NOMO-1 (cell line): Measurements from ENCODE around the gene M1AP.

ENCODE experiments used
- DNase-seq, 2 experiments: peaks; one replicate each; lab custom pipeline; 2025; ENCODE audit not compliant: unreplicated experiment in 2 of 2; lab: John Stamatoyannopoulos, UW

Gene M1AP

DNA sequence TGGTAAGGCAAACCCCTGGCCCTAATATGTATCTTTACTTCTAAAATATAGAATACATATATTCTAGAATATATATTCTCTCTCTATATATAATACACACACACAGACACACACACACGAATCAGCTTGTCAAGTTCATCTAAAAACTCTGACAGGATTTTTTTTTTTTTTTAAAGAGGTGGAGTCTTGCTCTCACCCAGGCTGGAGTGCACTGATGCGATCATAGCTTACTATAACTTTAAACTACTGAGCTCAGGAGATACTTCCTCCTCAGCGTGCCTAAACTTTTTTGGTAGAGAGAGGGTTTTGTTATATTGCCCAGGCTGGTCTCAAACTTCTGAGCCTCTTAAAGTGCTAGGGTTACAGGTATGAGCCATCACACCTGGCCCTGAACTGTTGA lies 48.5 kb downstream of the M1AP start:
- DNase-seq, result no peak

DNA sequence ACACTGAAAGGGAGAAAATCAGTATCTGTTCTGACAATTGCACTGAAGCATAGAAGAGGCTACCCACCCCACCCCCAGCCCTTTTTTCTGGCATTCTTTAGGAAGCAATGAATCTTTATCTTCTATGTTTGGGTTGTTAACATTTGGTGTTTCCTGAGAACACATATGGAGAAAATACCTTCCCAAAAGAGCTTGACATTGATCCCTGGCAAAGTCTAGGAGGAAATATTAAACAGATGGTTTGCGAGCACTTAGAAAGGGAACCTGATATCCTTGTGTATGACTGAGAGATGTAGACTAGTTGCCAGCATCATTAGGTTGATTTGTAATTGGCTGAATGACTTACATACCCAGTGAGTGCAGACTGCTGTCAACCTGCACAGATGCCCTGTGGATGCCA lies 50.7 kb downstream of the M1AP start:
- no peak for DNase-seq

- no peak for DNase-seq
These were observed 51.5 kb downstream of the M1AP start for GRCh38 chr2:74596584-74596983.

DNA sequence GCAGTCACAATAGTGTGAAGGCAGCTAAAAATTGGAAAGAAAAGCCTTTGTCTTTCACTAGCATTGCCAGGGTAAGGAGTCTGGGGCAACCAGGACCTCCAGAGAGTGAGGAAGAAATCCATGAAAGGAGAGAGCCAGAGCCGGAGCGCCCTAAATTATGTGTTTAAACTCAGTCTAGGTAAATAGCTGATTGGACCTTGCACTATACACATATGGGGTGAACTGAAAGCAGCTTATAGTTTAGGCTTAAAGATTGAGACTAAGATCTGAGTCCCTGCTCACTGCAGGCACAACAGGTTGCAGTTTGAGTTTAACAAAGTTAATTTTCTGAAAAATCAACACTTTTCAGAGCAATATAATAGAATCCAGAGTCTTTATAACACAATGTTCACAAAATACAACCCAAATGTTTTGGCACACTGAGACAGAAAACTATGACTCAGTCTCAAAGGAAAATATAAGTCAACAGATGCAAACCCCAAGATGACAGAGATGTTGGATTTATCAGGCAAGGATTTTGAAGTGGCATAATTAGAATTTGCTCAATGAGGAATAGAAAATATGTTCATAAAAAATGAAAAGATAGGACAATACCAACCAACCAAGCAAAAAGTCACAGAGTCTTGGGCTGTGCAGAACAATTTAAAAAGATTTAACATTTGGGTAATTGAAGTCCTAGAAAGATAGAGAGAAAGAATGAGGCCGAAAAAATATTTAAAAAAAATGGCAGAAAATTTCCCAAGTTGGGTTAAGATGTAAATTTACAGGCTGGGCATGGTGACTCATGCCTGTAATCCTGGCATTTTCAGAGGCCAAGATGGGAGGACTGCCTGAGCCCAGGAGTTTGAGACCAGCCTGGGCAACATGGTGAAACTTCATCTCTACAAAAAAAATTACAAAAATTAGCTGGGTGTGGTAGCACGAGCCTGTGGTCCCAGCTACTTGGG lies 54.0 kb downstream of the M1AP start:
- DNase-seq, result no peak

DNA sequence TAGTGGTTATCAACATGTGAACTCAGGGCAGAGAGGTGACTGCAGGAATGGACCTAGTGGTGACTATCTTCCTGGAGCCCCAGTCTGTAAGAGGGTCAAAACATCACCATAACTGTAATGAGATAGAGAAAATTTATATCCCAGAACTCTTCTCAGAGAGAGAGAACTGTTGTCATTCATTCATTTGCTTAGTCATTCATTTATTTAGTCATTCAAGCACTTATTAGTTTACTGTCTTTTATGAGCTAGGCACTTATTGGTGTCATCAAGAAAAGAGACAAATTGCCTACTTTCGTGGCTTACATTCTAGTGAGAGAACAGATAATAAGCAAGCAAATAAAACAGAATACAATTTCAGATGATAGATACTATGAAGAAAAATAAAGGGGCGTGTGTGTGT lies 59.5 kb downstream of the M1AP start:
- no peak for DNase-seq

- peak; percentile 60 to 72 for DNase-seq
These were observed 60.4 kb downstream of the M1AP start for GRCh38 chr2:74587664-74588277.

DNA sequence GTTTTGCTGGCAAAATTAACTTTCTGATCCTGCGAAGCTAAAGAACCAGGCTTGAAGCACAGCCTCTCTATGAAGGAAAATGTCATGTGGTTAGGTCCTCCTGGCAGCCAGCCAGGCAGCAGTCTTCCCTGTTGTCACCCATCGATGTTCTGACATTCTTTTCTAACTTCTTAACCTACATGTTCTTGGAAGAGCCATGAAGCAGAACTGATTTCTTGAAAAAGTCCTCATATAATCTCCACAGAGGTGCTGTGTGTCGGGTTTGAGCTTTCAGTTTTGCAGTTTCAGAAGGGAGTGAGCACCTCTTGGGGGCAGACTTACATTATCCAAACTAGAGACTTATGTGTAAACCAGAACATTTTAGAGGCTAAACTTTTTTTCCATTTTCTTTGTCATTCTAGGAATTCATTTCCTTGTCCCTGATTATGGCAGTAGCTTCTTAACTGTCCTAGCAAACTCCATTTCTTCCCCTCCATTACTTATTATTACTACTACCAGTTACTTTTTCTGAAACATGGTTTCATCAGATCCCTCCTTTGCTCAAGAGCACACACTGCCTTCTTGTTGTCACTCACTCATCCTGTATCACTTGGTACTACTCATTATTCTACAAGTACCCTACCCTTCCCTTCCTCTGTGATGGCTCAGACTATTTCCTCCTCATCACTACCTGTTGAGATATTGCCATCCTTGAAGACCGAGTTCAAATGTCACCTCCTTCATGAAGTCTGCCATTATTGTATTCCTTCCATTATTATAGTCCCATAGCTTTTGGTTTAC lies 62.5 kb downstream of the M1AP start:
- no peak for DNase-seq

- peak in 1 of 2 experiments; percentile 13 for DNase-seq
These were observed 64.0 kb downstream of the M1AP start for GRCh38 chr2:74584088-74584645.

- DNase-seq, result no peak
These were observed 64.6 kb downstream of the M1AP start for GRCh38 chr2:74583504-74583903.

GRCh38 chr2:74582184-74582583 lies 65.9 kb downstream of the M1AP start:
- DNase-seq, result no peak

DNA sequence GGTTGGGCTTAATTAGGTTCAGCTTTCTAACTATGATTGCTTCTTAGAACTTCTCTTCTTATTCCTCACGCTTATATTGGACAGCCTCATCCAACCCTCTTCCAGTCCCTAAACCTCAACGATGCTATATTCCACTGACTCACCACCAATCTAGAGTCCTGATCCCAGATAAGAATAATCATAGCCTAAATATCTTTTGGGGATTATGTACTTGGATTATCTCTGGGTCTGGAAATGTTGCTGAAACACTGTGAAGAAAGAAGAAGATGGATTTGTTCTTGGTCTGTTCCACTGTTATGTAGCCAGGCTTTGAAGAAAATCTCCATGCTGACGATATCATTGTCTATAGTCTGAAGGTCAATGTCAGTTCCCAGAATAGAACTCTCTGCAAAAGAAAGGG lies 66.7 kb downstream of the M1AP start:
- DNase-seq, result no peak

DNA sequence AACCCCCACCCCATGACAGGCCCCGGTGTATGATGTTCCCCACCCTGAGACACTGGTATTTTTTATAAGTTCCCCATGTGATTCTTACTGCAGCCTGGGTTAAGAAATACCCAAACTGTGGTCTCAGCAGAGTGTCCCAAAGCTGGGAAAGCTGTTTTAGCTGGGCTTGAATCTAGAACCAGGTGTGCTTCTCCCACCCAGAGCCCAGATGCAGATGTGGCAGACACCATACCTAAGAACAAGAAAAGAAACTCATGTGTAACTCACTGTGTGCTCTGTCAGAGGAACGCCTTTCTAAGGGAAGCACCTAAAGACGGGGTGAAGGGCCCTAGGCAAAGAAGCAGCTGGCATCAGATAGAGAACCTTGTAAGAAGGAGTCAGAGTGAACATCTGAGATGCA lies 69.7 kb downstream of the M1AP start:
- DNase-seq, result no peak

GRCh38 chr2:74577448-74577847 lies 70.7 kb downstream of the M1AP start:
- peak; percentile 57 to 68 for DNase-seq

DNA sequence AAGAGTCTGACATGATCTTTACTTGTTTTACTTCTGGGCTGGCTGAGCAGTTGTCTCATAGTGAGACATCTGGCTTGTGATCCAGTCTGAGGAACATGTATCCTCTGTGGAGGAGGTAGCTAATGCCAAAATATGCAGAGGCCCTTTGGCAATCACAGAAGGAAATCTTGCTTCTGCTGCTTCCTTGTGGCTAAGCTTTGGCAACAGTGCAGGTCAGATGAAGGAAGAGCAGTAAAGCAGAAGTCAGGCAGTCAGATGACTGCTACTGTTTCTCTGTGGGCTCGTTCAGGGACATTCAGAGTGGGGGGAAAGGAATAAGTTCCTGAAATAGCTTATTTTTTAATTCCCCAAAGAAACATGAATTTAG lies 71.3 kb downstream of the M1AP start:
- DNase-seq, result peak; percentile 89 to 95

GRCh38 chr2:74576211-74576862 lies 71.8 kb downstream of the M1AP start:
- no peak for DNase-seq

- DNase-seq, result no peak
These were observed 72.8 kb downstream of the M1AP start for GRCh38 chr2:74575320-74575719.

DNA sequence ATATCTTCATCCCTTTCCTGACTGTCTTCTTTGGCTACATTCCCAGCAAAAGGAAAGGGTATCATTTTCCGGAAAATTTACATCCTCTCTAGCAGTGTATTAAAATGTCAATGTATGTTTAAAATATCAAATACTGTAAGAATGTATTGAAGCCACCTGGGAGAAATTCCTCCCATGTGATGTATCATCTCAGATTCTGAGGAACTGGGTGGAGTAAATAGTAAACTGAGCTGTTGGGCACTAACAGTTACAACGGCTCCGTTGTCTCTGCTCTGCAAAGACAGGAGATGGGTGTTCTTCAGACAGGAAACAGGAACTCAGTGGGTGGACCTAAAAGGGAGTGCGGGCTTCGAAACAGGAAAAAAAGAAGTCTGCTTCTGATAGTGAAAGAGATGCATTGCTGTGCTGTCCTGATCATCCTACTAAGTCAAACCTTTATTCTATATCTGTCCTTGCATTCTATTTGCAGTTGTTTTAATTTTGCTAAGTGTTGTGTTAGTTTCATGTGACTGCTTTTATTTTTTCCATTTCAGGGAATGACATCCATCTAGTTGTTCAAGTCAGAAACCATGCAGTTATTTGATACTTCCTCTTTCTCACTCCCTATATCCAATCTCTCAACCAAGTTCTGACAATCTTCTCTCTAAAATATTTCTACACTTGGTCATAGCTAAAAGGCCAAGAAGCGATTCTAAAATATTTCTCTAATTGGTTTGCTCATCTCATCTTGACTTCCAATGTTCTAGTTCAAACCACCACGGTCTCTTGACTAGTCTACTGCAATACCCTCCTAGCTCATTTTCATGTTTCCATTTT lies 74.2 kb downstream of the M1AP start:
- DNase-seq, result peak; percentile 73 to 86

- DNase-seq, result no peak
These were observed 75.8 kb downstream of the M1AP start for GRCh38 chr2:74572178-74572925.

GRCh38 chr2:74571058-74571457 lies 77.1 kb downstream of the M1AP start:
- DNase-seq, result peak; percentile 22 to 27
